HFF-Myc (cell line): ENCODE results near the gene NOB1.
A peak's percentile ranks its signal among the peaks of the same experiment; 100 is the strongest.
"Not testable (repeated sequence)": the region's sequence is repeated elsewhere in the genome, so short reads cannot be mapped to it uniquely, and the experiment has no call there.

Source experiments
- DNase-seq: peaks from one replicate; pipeline ENCODE4 v3.0.0-alpha.2; 2011; ENCODE audit warnings: low read depth; ENCODE audit errors: extremely low read depth
- H3K4me3 ChIP-seq: replicated peaks from 2 replicates; pipeline ENCODE4 v1.5.1; 2011; ENCODE audit warnings: low read depth, mild to moderate bottlenecking, control low read depth, low read length
- TF ChIP-seq, protein P1 (sequence below): IDR thresholded peaks from 2 replicates; pipeline ENCODE4 v1.5.1; 2012; ENCODE audit warnings: mild to moderate bottlenecking, low read depth, low read length, control low read depth; ENCODE audit errors: missing control alignments

NOB1 gene

DNA sequence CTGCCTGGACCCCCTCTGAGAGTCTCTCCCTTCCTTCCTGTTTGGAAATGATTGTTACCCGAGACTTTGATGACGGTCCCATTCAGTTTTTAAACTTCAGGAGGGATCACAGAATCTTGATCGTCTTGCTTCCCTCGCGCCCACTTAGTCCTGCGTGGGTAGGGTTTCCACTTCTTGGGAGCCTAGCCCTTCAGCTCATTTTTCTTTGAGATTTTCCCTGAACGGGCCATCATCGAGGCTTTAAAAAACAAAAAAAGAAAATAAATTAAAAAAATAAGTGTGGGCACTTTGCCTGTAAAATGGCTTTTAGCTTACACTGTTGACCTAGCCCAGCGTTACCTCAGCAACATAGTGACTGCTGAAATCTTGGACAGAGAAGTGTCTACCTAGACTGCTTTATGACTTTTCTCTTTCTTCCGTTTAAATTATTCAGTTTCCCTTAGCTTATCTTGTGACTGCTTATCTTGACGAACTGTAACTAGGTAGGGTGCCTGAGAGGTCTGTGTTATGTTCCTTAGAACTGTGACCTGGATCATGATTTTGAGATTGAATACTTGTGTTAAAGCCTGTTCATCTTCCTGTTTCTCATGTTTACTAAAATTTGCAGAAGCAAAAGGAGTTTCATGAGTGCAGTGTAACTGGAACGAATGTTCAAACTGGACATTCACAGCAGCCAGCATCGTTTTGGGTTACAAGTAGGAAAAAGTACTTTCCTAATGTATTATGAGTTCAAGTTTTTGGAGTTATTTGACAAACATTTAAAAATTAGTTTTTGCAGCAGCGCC is 8.3 kb upstream of the NOB1 start:
- DNase-seq: no peak
- peak overlapping the region; percentile 81 for H3K4me3 ChIP-seq
- TF ChIP-seq, protein P1, sequence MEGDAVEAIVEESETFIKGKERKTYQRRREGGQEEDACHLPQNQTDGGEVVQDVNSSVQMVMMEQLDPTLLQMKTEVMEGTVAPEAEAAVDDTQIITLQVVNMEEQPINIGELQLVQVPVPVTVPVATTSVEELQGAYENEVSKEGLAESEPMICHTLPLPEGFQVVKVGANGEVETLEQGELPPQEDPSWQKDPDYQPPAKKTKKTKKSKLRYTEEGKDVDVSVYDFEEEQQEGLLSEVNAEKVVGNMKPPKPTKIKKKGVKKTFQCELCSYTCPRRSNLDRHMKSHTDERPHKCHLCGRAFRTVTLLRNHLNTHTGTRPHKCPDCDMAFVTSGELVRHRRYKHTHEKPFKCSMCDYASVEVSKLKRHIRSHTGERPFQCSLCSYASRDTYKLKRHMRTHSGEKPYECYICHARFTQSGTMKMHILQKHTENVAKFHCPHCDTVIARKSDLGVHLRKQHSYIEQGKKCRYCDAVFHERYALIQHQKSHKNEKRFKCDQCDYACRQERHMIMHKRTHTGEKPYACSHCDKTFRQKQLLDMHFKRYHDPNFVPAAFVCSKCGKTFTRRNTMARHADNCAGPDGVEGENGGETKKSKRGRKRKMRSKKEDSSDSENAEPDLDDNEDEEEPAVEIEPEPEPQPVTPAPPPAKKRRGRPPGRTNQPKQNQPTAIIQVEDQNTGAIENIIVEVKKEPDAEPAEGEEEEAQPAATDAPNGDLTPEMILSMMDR: no peak

DNA sequence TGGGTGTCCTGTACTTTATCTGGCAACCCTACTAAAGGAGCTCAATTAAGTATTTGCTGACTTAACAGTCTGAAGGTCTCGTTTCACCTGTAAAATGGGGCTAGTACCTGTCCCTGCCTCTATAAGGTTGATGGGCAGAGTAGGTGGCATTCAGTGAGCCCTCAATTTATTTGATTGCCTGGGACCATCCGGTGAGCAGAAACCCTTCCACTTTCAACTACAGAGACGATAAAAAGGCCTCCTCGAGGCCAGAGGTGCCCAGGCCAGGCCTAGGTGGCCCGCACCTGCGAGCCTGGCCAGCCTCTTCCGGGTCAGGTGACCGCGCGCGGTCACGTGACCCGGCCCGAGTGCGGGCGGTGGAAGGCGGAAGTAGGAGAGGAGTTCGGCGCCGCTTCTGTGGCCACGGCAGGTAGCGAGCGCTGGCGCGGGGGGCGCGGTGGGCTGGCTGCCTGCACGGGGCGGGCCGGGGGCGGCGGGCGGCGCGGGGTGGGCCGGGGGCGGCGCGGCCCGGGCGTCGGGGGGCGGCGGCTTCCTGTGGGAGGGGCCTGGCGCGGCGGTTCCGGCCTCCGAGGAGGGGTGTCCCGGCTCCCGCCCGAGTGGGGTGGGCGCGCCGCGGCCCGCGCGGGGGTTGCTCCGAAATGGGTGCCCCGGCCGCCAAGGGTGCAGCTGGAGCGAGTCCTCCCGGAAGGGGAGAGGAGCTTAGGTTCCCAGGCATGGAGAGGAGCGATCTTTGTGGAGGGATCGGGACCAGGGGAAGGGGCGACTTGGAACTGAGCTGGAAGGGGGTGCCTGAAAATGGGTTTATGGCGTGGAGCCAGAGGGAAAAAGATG is 7.5 kb upstream of the NOB1 start, which contains the start of gene WWP2:
WWP2 (plus strand) TSS at position 350 of the 831 bp plus-strand sequence. CDS start 24,679 bp downstream, outside the sequence.
- H3K4me3 ChIP-seq: peak within 1 kb of the TSS; percentile 81
- no peak for DNase-seq
- TF ChIP-seq, protein P1: no peak

DNA sequence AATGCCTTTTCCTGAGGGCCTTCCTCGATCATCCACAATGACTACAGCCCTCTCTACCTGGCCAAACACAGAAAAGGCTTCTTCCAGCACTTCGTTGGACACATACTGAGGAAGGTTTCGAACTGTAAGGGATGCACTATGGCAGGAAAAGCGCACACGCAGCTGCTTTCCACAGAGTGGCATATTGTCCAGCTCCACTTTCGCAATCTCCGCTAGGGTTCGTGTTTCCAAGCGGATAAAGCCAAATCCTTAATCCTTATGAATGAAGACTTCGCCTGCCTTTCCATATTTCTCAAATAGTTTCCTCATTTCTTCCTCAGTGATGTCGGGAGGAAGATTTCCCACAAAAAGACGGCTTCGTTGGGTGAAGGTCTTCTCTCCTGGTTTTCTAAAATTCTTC is 2.6 kb upstream of the NOB1 start:
- not testable (repeated sequence) for DNase-seq, H3K4me3 ChIP-seq

DNA sequence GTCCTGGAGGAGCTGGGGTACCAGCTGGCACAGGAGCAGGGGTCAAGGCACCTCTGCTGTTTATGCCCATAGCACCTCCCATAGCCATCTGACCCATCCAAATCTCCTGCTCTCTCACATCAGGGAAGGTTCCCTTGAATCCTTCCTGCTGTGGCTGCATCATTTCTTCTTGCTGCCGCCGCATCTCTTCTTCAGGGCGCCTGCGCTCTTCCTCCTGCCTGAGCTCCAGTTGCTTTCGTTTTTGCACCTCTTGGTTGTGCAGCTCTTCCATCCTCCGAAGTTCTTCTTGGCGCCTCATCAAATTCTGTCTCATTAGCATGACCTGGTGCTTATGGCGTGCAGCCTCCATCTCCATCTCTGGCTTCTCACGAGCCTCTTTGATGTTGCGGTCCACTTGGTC is 2.0 kb upstream of the NOB1 start:
- DNase-seq: no peak
- TF ChIP-seq, protein P1: no peak
- H3K4me3 ChIP-seq: no peak overlapping the region

DNA sequence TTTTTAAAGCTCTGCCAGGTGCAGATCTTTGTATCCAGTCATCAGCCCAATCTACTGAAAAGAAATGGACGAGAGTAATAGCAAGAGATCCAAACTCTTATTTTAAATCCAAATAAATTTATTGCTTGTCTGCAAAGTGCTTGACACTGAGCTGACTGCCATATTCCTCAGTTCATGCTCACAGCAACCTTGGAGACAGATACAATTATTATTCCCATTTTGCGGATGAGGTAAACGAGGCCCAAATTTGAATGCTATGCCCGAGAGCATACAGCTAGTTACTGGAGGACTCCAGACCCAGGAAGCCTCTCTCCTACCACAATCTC is 620 bp downstream of the NOB1 start:
- DNase-seq: no peak
- TF ChIP-seq, protein P1: no peak
- peak overlapping the region; percentile 99 for H3K4me3 ChIP-seq

DNA sequence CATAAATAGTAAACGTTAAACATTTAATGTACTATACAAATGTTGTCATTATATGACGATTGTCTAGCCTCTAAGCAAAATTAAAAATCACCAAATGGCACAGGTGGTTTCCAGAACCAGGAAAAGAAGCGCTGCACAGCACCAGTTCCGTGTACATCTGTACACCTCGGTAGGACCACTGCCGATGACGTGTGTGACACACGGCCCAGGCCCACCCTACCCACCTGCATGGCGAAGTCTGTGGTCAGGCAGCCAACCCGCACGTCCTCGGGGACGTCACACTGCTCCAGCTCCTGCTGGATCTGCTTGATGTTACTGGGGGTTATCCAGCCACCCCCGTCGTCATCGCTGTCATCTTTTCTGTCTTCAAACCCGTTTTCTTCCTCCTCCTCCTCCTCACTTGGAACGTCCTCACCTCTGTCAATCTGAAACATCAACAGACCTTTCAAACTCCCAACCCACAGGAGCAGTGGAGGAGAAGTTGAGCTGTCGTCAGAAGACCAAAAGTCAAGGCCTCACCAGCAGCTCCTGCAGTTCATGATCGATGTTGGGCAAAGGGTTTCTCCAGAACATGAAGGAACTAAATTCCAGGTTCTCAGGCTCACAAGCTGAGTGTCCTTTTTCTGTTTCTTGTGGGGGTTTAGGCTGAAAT is 5.9 kb downstream of the NOB1 start:
- no peak for DNase-seq
- TF ChIP-seq, protein P1: no peak
- no peak overlapping the region for H3K4me3 ChIP-seq

DNA sequence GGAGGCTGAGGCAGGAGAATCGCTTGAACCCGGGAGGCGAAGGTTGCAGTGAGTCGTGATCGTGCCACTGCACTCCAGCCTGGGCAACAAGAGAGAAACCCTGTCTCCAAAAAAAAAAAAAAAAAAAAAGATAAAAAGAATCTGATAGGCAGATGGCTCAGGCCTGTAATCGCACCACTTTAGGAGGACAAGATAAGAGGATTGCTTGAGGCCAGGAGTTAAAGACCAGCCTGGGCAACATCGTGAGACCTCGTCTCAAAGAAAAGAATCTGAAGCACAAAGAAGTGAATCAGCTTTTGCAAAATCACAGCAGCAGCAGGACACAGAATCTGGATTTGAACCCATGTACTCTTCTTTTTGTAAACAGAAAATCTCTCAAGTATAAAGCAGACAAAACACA is 7.6 kb downstream of the NOB1 start:
- DNase-seq: no peak
- no peak overlapping the region for H3K4me3 ChIP-seq
- TF ChIP-seq, protein P1: no peak
